HepG2 (cell line): ENCODE data around the gene KCNMA1. TPM values are rescaled to one million over a fixed set of nuclear protein-coding genes. Genes with fewer than 3 reads are reported as not detected.

Experiments
- ATAC-seq: fragments of 200-7000 bp; cut with Tn5 transposase; 3 replicates; pipeline ENCODE4 v1.9.1; 2020; ENCODE audit warnings: mild to moderate bottlenecking, moderate library complexity
- BruUV-seq: library from RNA; stranded (reverse); fragments of 400-500 nt; replicated peaks from 2 replicates; lab custom pipeline; 2021; lab: Mats Ljungman, UMichigan
- CTCF ChIA-PET: fragments of 300-600 bp; formaldehyde crosslinking; extraction: SDS; loops from one replicate; lab custom pipeline; 2021; ENCODE audit warnings: low total read pairs, inconsistent platforms, low intra/inter-chr PET ratio; lab: Yijun Ruan, JAX
- POLR2A ChIA-PET: fragments of 350-600 bp; sonication (Branson Sonifier 250); formaldehyde crosslinking; loops from one replicate; lab custom pipeline; 2020; ENCODE audit warnings: antibody characterized with exemption, inconsistent platforms; lab: Yijun Ruan, JAX
- DNase-seq: peaks from one replicate; pipeline ENCODE4 v3.0.0-alpha.2; 2015; ENCODE audit warnings: low spot score
- FAIRE-seq: peaks from 3 replicates; lab custom pipeline; 2011; peaks lifted over from hg19 to GRCh38; lab: Jason Lieb, UNC
- H2AFZ ChIP-seq: one replicate; pipeline ENCODE4 v1.6.1; 2011; ENCODE audit warnings: low read length, inconsistent platforms
- H3K27ac ChIP-seq: fragments of 300-600 bp; 3 replicates; pipeline ENCODE4 v1.8.0; 2011; ENCODE audit warnings: mixed run types, mild to moderate bottlenecking, mixed read lengths, low read length, inconsistent platforms; ENCODE audit not compliant: insufficient read depth; ENCODE audit errors: extremely low read length
- H3K27me3 ChIP-seq, 2 experiments: fragments of 200-600 bp in 1 of 2; 2 replicates in 1 of 2; 3 replicates in 1 of 2; pipeline versions ENCODE4 v1.6.0 to v1.8.0; 2011; ENCODE audit warnings: low read length in 2 of 2, mild to moderate bottlenecking in 2 of 2, moderate library complexity in 2 of 2, inconsistent platforms in 1 of 2; ENCODE audit not compliant: insufficient read depth in 2 of 2, control insufficient read depth in 1 of 2
- H3K36me3 ChIP-seq, 2 experiments: fragments of 200-600 bp in 1 of 2; replicated peaks in 1 of 2; 2 replicates in 1 of 2; 3 replicates in 1 of 2; pipeline versions ENCODE4 v1.5.1 to v1.8.0; 2011; ENCODE audit warnings: low read length in 2 of 2, inconsistent platforms in 1 of 2; ENCODE audit not compliant: insufficient read depth in 2 of 2, control insufficient read depth in 1 of 2
- H3K4me1 ChIP-seq: 2 replicates; pipeline ENCODE4 v1.5.1; 2012; ENCODE audit warnings: low read length, inconsistent platforms; ENCODE audit not compliant: insufficient read depth
- H3K4me2 ChIP-seq: 2 replicates; pipeline ENCODE4 v1.6.0; 2011; ENCODE audit warnings: low read depth, low read length, inconsistent platforms
- H3K4me3 ChIP-seq, 3 experiments: fragments of 200-600 bp in 1 of 3; sonication (generic), shearing (Covaris generic) in 1 of 3; replicated peaks in 1 of 3; 2 replicates each; pipeline ENCODE4 v1.5.1; 2011 to 2016; ENCODE audit warnings: low read length in 3 of 3, inconsistent platforms in 2 of 3, low read depth in 2 of 3, mild to moderate bottlenecking in 2 of 3, control low read depth in 1 of 3, mixed read lengths in 1 of 3; ENCODE audit not compliant: insufficient read depth in 1 of 3
- H3K79me2 ChIP-seq: one replicate; pipeline ENCODE4 v1.6.1; 2011; ENCODE audit warnings: low read length, inconsistent platforms; ENCODE audit not compliant: insufficient read depth
- H3K9ac ChIP-seq: 2 replicates; pipeline ENCODE4 v1.6.0; 2011; ENCODE audit warnings: mild to moderate bottlenecking, low read depth, low read length, inconsistent platforms; ENCODE audit not compliant: insufficient read depth
- H3K9me3 ChIP-seq: 2 replicates; pipeline ENCODE4 v1.5.1; 2012; ENCODE audit warnings: mild to moderate bottlenecking, low read length
- H4K20me1 ChIP-seq: 2 replicates; pipeline ENCODE4 v1.6.0; 2011; ENCODE audit warnings: inconsistent platforms, mild to moderate bottlenecking, low read length, moderate library complexity; ENCODE audit not compliant: insufficient read depth
- BRCA1 ChIP-seq: sonication (generic); formaldehyde crosslinking; IDR thresholded peaks from 2 replicates; pipeline ENCODE4 v1.4.0; 2020; ENCODE audit warnings: missing genetic modification reagents
- CHD4 ChIP-seq: fragments of 200-600 bp; sonication (generic); IDR thresholded peaks from 2 replicates; pipeline ENCODE4 v1.7.0; 2017; ENCODE audit warnings: mild to moderate bottlenecking, low read length, borderline replicate concordance
- GATA4 ChIP-seq: sonication (generic); IDR thresholded peaks from 2 replicates; pipeline ENCODE4 v1.6.1; 2016; ENCODE audit warnings: antibody characterized with exemption, low read depth, borderline replicate concordance
- HDAC2 ChIP-seq: sonication (generic); formaldehyde crosslinking; IDR thresholded peaks from 2 replicates; pipeline ENCODE4 v1.4.0; 2020; ENCODE audit warnings: missing genetic modification reagents
- KLF15 ChIP-seq: sonication (generic); formaldehyde crosslinking; IDR thresholded peaks from 2 replicates; pipeline ENCODE4 v1.8.1; 2023; ENCODE audit warnings: borderline replicate concordance, mild to moderate bottlenecking, inconsistent platforms, missing genetic modification reagents, mixed read lengths
- NCOA5 ChIP-seq: sonication (generic); formaldehyde crosslinking; IDR thresholded peaks from 2 replicates; pipeline ENCODE4 v1.4.0; 2020; ENCODE audit warnings: missing genetic modification reagents
- ZFP37 ChIP-seq: sonication (generic); formaldehyde crosslinking; IDR thresholded peaks from 2 replicates; pipeline ENCODE4 v1.4.0; 2020; ENCODE audit warnings: missing genetic modification reagents, borderline replicate concordance
- ZNF136 ChIP-seq: sonication (generic); formaldehyde crosslinking; IDR thresholded peaks from 2 replicates; pipeline ENCODE4 v1.8.1; 2022; ENCODE audit warnings: low read depth, mild to moderate bottlenecking, moderate library complexity, missing genetic modification reagents
- ZNF24 ChIP-seq: fragments of 450-650 bp; IDR thresholded peaks from 2 replicates; pipeline ENCODE4 v1.6.1; 2017; ENCODE audit warnings: antibody characterized with exemption, mild to moderate bottlenecking
- ZNF292 ChIP-seq: sonication (generic); formaldehyde crosslinking; IDR thresholded peaks from 2 replicates; pipeline ENCODE4 v1.8.1; 2022; ENCODE audit warnings: mild to moderate bottlenecking, low read depth, missing genetic modification reagents, borderline replicate concordance
- ZNF83 ChIP-seq: sonication (generic); formaldehyde crosslinking; IDR thresholded peaks from 2 replicates; pipeline ENCODE4 v1.4.0; 2020; ENCODE audit warnings: missing genetic modification reagents, mild to moderate bottlenecking, borderline replicate concordance
- ZNF891 ChIP-seq: sonication (generic); formaldehyde crosslinking; IDR thresholded peaks from 2 replicates; pipeline ENCODE4 v1.5.0; 2020; ENCODE audit warnings: mild to moderate bottlenecking, missing genetic modification reagents
- WGBS: methylation state at CpG from one replicate; pipeline ENCODE4 v1.1.6; 2017; ENCODE audit warnings: low lambda C conversion rate; 5-methylcytosine and 5-hydroxymethylcytosine counted together
- in situ Hi-C: cut with HindIII; loops from 2 replicates; pipeline ENCODE4 v1.10.0; 2017; ENCODE audit warnings: low pct_unique_long_range_greater_than_20kb; ENCODE audit not compliant: extremely low pct_ligation_motif_present
- intact Hi-C: fragments of 100-400 bp; cut with micrococcal nuclease; formaldehyde crosslinking; loops from one replicate; pipeline ENCODE4 v1.10.0; 2022; ENCODE audit not compliant: unreplicated experiment
- polyA plus RNA-seq, 8 experiments: library from polyadenylated mRNA; depleted of rRNA in 3 of 8; stranded (reverse) in 7 of 8; unstranded in 1 of 8; fragments of >200 nt; fragmentation: Illumina TruSeq in 4 of 8; extraction: Trizol in 4 of 8; gene quantifications; 2 replicates each; pipeline versions ENCODE4 v1.2.1 to v1.2.3, GENCODE V29; 2011 to 2016; ENCODE audit warnings: low read depth in 4 of 8, missing spikeins in 1 of 8, mixed read lengths in 1 of 8; ENCODE audit not compliant: insufficient read depth in 1 of 8
- total RNA-seq, 5 experiments: library from RNA; depleted of rRNA; stranded (reverse); fragments of >200 nt; fragmentation: Illumina TruSeq; extraction: Trizol; gene quantifications; 2 replicates each; pipeline ENCODE4 v1.2.3, GENCODE V29; 2016; ENCODE audit warnings: low read depth in 1 of 5
- TF ChIP-seq, protein P1 (sequence below): sonication (generic); formaldehyde crosslinking; IDR thresholded peaks from 2 replicates; pipeline ENCODE4 v1.5.0; 2020; ENCODE audit warnings: mild to moderate bottlenecking, missing genetic modification reagents, borderline replicate concordance
- TF ChIP-seq, protein P2 (sequence below): IDR thresholded peaks from 2 replicates; pipeline ENCODE4 v1.6.1; 2016; ENCODE audit warnings: low read depth

The KCNMA1 gene
- total and polyA plus RNA-seq, 2 of the 13 experiments (the other 11 are each of a cell fraction or from before 2014, with no cell fraction given), result 0.02 TPM; not detected in 1

DNA sequence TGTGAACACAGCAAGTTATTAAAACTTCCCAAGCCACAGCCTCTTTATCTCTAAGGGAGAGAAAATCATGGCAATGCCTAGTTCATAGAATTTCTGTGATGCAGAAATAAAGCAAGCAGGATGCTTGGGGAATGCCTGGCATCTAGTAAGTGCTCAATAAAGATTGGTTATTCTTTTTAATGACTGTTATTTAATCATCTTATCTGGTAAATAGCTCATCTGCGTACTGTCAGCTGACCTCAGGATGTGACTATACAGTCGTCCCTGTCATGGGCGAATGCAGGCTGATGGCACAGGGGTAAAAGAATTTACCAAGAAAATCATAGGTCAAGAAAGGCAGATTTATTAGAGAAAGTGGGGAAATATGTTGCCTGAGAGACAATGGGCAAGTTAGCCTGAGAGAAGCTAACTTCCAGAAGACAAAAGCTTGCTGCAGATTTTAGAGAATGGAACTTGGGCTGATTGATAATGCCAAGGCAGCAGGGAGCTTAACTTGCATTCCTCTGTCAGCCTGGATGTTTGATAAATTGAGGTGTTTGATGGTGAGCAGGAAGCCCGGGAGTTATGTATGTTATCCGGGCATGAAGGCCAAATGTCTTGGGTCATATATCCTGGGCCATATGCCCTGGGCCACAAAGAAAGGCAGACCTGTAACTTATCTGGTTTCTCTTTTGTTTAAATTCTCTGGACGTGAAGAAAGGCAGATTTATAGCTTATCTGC, 126.0 kb downstream of the KCNMA1 start:
- FAIRE-seq (no peak), DNase-seq (no peak), ATAC-seq (no peak)
- Histone ChIP-seq H3K9ac (no peak overlapping the region), H3K36me3 (no peaks in the 10 kb centered on the region), H4K20me1 (no peaks in the 10 kb centered on the region), H3K79me2 (no peaks in the 10 kb centered on the region), H2AFZ (no peak overlapping the region), H3K4me3 (no peak overlapping the region), H3K9me3 (no peaks in the 10 kb centered on the region), H3K4me1 (no peaks in the 10 kb centered on the region), H3K4me2 (no peak overlapping the region), H3K27ac (no peak overlapping the region), H3K27me3 (peaks cover 0 to 14% of the 10 kb centered on the region in 2 experiments; a peak in 3 of 5 replicates)
- no TSS peak for BruUV-seq
- POLR2A ChIA-PET, result no interaction called here
- in situ Hi-C loops (no loop called here), intact Hi-C loops (no loop called here)
- CTCF ChIA-PET, result no interaction called here
- WGBS, result 34% methylated on average over 6 of the region's 6 CpGs
- TF ChIP-seq BRCA1 (CRISPR knock-in tag) (no peak), KLF15 (no peak), HDAC2 (CRISPR knock-in tag) (no peak), NCOA5 (CRISPR knock-in tag) (no peak), ZNF136 (no peak), ZNF24 (no peak), ZNF891 (CRISPR knock-in tag) (no peak), ZNF292 (CRISPR knock-in tag) (no peak), CHD4 (no peak), ZNF83 (CRISPR knock-in tag) (no peak), GATA4 (no peak), ZFP37 (CRISPR knock-in tag) (no peak)
- TF ChIP-seq, protein P1, sequence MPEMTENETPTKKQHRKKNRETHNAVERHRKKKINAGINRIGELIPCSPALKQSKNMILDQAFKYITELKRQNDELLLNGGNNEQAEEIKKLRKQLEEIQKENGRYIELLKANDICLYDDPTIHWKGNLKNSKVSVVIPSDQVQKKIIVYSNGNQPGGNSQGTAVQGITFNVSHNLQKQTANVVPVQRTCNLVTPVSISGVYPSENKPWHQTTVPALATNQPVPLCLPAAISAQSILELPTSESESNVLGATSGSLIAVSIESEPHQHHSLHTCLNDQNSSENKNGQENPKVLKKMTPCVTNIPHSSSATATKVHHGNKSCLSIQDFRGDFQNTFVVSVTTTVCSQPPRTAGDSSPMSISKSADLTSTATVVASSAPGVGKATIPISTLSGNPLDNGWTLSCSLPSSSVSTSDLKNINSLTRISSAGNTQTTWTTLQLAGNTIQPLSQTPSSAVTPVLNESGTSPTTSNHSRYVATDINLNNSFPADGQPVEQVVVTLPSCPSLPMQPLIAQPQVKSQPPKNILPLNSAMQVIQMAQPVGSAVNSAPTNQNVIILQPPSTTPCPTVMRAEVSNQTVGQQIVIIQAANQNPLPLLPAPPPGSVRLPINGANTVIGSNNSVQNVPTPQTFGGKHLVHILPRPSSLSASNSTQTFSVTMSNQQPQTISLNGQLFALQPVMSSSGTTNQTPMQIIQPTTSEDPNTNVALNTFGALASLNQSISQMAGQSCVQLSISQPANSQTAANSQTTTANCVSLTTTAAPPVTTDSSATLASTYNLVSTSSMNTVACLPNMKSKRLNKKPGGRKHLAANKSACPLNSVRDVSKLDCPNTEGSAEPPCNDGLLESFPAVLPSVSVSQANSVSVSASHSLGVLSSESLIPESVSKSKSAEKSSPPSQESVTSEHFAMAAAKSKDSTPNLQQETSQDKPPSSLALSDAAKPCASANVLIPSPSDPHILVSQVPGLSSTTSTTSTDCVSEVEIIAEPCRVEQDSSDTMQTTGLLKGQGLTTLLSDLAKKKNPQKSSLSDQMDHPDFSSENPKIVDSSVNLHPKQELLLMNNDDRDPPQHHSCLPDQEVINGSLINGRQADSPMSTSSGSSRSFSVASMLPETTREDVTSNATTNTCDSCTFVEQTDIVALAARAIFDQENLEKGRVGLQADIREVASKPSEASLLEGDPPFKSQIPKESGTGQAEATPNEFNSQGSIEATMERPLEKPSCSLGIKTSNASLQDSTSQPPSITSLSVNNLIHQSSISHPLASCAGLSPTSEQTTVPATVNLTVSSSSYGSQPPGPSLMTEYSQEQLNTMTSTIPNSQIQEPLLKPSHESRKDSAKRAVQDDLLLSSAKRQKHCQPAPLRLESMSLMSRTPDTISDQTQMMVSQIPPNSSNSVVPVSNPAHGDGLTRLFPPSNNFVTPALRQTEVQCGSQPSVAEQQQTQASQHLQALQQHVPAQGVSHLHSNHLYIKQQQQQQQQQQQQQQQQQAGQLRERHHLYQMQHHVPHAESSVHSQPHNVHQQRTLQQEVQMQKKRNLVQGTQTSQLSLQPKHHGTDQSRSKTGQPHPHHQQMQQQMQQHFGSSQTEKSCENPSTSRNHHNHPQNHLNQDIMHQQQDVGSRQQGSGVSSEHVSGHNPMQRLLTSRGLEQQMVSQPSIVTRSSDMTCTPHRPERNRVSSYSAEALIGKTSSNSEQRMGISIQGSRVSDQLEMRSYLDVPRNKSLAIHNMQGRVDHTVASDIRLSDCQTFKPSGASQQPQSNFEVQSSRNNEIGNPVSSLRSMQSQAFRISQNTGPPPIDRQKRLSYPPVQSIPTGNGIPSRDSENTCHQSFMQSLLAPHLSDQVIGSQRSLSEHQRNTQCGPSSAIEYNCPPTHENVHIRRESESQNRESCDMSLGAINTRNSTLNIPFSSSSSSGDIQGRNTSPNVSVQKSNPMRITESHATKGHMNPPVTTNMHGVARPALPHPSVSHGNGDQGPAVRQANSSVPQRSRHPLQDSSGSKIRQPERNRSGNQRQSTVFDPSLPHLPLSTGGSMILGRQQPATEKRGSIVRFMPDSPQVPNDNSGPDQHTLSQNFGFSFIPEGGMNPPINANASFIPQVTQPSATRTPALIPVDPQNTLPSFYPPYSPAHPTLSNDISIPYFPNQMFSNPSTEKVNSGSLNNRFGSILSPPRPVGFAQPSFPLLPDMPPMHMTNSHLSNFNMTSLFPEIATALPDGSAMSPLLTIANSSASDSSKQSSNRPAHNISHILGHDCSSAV (CRISPR knock-in tag), result no peak
- TF ChIP-seq, protein P2, sequence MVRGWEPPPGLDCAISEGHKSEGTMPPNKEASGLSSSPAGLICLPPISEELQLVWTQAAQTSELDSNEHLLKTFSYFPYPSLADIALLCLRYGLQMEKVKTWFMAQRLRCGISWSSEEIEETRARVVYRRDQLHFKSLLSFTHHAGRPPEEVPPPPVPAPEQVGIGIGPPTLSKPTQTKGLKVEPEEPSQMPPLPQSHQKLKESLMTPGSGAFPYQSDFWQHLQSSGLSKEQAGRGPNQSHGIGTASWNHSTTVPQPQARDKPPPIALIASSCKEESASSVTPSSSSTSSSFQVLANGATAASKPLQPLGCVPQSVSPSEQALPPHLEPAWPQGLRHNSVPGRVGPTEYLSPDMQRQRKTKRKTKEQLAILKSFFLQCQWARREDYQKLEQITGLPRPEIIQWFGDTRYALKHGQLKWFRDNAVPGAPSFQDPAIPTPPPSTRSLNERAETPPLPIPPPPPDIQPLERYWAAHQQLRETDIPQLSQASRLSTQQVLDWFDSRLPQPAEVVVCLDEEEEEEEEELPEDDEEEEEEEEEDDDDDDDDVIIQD (CRISPR knock-in tag), result no peak
